NCI-H2196 treated with DMSO at 0.1 percent for 48 hours (cell line): ENCODE results near the gene SLC4A1.

Source experiments
- DNase-seq: peaks from one replicate; lab custom pipeline; 2025; ENCODE audit not compliant: unreplicated experiment; lab: John Stamatoyannopoulos, UW

The SLC4A1 gene

GRCh38 chr17:44221084-44221861, 46.7 kb downstream of the SLC4A1 start:
- DNase-seq, result peak; percentile 74

GRCh38 chr17:44220213-44221083, 47.5 kb downstream of the SLC4A1 start:
- DNase-seq, result peak; percentile 49

- DNase-seq, result peak; percentile 57
Observed at GRCh38 chr17:44219616-44220212, 48.2 kb downstream of the SLC4A1 start, which contains the start of gene UBTF. Gene UBTF (minus strand): TSS chr17:44219675. CDS start chr17:44218229, 1,446 bp downstream.

- peak; percentile 60 for DNase-seq
Observed at GRCh38 chr17:44219108-44219615, 48.8 kb downstream of the SLC4A1 start.

GRCh38 chr17:44218344-44219107, 49.4 kb downstream of the SLC4A1 start:
- peak; percentile 82 for DNase-seq

- DNase-seq, result no peak
Observed at GRCh38 chr17:44217738-44218343, 50.1 kb downstream of the SLC4A1 start.

GRCh38 chr17:44216694-44217093, 51.2 kb downstream of the SLC4A1 start:
- no peak for DNase-seq

GRCh38 chr17:44216173-44216572, 51.8 kb downstream of the SLC4A1 start:
- DNase-seq, result no peak

- no peak for DNase-seq
Observed at GRCh38 chr17:44214896-44215295, 53.0 kb downstream of the SLC4A1 start.

GRCh38 chr17:44214230-44214494, 53.8 kb downstream of the SLC4A1 start:
- no peak for DNase-seq

- DNase-seq, result no peak
Observed at GRCh38 chr17:44213403-44214229, 54.3 kb downstream of the SLC4A1 start.

GRCh38 chr17:44212507-44213402, 55.2 kb downstream of the SLC4A1 start:
- DNase-seq, result no peak

GRCh38 chr17:44211281-44212265, 56.4 kb downstream of the SLC4A1 start:
- DNase-seq, result no peak

GRCh38 chr17:44210342-44211192, 57.4 kb downstream of the SLC4A1 start:
- no peak for DNase-seq

- DNase-seq, result no peak
Observed at GRCh38 chr17:44209786-44210341, 58.1 kb downstream of the SLC4A1 start.

GRCh38 chr17:44207743-44208142, 60.2 kb downstream of the SLC4A1 start:
- DNase-seq, result no peak
